ENCODE data around the gene ITPA. TPM values are rescaled to one million over a fixed set of nuclear protein-coding genes. Genes with fewer than 3 reads are reported as not detected.
"Not testable (repeated sequence)": the region's sequence is repeated elsewhere in the genome, so short reads cannot be mapped to it uniquely, and the experiment has no call there.

The ITPA gene
- total RNA-seq, 1 donor, result 26.2 TPM

- peak; percentile 26 for TF ChIP-seq CTCF (IDR thresholded peaks at IDR 0.05; ENCODE audit: insufficient read depth, low read length)
- peak overlapping the region; percentile 88 for H3K4me3 ChIP-seq (ENCODE audit: low read depth, low read length)
- DNase-seq (ENCODE audit: low read depth), result peak; percentile 58
Measured at GRCh38 chr20:3173610-3174441, 35.5 kb upstream of the ITPA start.

GRCh38 chr20:3174442-3175261 lies 34.6 kb upstream of the ITPA start:
- TF ChIP-seq CTCF (IDR thresholded peaks at IDR 0.05; ENCODE audit: insufficient read depth, low read length), result no peak

GRCh38 chr20:3175270-3175669 lies 34.0 kb upstream of the ITPA start:
- no peak for DNase-seq (ENCODE audit: low read depth)
- TF ChIP-seq CTCF (IDR thresholded peaks at IDR 0.05; ENCODE audit: insufficient read depth, low read length), result no peak
- no peak overlapping the region for H3K4me3 ChIP-seq (ENCODE audit: low read depth, low read length)

More at GRCh38 chr20:3174442-3175261, 34.6 kb upstream of the ITPA start:
- peak overlapping the region; percentile 88 for H3K4me3 ChIP-seq (ENCODE audit: low read depth, low read length)
- peak; percentile 26 for DNase-seq (ENCODE audit: low read depth)

- no peak overlapping the region for H3K4me3 ChIP-seq (ENCODE audit: low read depth, low read length)
- DNase-seq (ENCODE audit: low read depth), result no peak
- no peak for TF ChIP-seq CTCF (IDR thresholded peaks at IDR 0.05; ENCODE audit: insufficient read depth, low read length)
Measured at GRCh38 chr20:3177746-3178485, 31.4 kb upstream of the ITPA start.

GRCh38 chr20:3180319-3180718 lies 29.0 kb upstream of the ITPA start:
- H3K4me3 ChIP-seq (ENCODE audit: low read depth, low read length), result no peak overlapping the region
- no peak for TF ChIP-seq CTCF (IDR thresholded peaks at IDR 0.05; ENCODE audit: insufficient read depth, low read length)
- DNase-seq (ENCODE audit: low read depth), result no peak

GRCh38 chr20:3181270-3181669 lies 28.0 kb upstream of the ITPA start:
- DNase-seq (ENCODE audit: low read depth), result peak; percentile 6
- TF ChIP-seq CTCF (IDR thresholded peaks at IDR 0.05; ENCODE audit: insufficient read depth, low read length), result no peak
- no peak overlapping the region for H3K4me3 ChIP-seq (ENCODE audit: low read depth, low read length)

GRCh38 chr20:3182429-3182828 lies 26.9 kb upstream of the ITPA start:
- H3K4me3 ChIP-seq (ENCODE audit: low read depth, low read length); DNase-seq (ENCODE audit: low read depth): not testable (repeated sequence)
